ENCODE results near the gene MS4A4E.

DNA sequence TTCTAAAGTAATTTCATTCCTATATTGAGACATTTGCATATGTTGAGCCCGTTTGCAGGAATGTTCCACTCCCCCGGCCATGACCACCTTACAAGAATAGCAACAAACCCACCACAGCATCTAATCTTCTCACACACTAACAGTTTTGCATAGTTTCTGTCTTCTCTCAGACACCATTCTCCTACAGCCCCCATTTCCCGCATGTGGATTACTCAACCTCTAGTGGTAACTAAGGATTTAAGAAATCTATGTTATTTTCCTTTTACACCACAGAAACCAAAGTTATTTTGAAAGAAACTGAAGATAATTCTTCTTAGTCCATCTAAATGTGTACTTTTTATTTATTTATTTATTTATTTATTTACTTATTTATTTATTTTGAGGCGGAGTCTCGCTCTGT lies 2.3 kb downstream of the MS4A4E start:
- TF ChIP-seq CTCF (IDR thresholded peaks at IDR 0.05): no peak
- TF ChIP-seq POLR2A (IDR thresholded peaks at IDR 0.05): no peak
